ENCODE results near the gene ARRB1.
"Not testable (repeated sequence)": the region's sequence is repeated elsewhere in the genome, so short reads cannot be mapped to it uniquely, and the experiment has no call there.

The ARRB1 gene

DNA sequence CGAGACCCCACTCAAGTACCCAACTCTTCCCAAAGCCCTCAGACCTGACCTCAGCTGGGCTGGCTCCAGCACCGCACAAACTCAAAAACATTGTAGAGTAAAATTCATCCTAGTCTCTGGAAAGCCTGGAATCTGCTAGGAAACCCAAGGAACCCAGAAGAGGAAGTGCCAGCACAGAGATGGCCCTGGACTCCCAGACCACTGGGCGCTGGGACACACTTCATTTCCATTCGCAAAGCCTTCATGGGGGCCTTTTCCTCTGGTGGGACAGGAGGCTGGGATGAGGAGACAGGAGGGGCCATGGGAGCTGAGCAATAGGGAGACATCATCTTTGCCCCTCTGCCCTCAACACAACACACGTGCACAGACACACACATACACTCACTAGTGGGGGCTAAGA is 30.8 kb downstream of the ARRB1 start:
- no peak for DNase-seq

DNA sequence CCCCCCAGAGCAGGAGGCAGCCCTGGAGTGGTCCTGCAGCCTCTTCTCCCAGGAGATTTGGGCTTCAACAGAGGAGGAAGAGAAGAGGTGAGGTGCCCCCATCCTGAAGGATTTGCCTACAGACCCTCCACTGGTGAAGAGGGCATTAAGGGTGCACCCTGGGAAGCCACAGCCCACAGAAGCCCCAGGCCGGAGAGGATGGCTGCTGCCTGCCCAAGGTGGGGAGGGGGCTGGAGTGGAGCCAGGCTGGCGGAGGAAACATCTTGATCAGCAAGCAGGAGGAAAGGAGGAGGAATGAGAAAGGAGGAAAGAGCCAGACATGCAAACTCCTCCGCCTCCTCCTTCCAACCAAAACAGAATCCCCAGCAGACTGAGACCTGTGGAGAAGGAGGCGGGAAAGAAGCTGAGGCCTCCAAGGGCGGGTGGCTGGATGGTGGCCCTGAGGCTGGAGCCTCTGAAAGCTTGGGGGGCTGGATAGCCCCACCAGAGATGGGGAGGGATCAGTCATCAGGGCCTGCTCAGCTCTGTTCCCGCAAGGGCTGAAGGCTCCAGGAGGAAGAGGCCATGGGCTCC is 31.3 kb downstream of the ARRB1 start:
- peak; percentile 69 for DNase-seq

- DNase-seq: no peak
Measured at GRCh38 chr11:75319035-75319877, 32.2 kb downstream of the ARRB1 start.

GRCh38 chr11:75317446-75318122 is 33.9 kb downstream of the ARRB1 start:
- no peak for DNase-seq

GRCh38 chr11:75315439-75315805 is 36.0 kb downstream of the ARRB1 start:
- no peak for DNase-seq

DNA sequence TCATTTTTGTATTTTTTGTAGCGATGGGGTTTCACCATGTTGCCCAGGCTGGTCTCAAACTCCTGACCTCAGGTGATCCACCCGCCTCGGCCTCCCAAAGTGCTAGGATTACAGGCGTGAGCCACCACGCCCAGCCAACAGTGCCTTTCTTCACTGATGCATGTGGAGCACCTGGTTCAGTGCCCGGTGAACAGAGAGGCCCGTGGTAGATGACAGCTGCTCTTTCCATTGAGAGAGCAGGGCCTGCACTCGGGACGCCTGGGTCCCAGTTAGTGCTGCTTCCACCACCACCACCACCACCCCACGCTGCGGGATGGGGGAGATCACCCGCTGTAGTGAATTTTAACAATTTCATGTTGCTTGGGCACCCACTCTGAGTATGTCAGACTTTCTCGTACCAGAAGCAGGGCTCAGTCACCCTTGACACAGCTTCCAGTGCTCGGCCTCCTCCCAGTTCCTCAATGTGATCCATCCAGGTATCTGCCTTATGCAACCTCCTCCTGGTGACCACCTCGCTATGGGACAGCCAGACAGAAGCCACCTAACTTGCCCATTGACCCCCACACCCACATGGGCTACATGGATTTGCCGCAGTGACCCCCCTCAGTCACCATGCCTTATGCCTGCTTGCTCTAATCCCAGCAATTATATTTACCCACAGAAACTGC is 36.6 kb downstream of the ARRB1 start:
- DNase-seq: no peak

DNA sequence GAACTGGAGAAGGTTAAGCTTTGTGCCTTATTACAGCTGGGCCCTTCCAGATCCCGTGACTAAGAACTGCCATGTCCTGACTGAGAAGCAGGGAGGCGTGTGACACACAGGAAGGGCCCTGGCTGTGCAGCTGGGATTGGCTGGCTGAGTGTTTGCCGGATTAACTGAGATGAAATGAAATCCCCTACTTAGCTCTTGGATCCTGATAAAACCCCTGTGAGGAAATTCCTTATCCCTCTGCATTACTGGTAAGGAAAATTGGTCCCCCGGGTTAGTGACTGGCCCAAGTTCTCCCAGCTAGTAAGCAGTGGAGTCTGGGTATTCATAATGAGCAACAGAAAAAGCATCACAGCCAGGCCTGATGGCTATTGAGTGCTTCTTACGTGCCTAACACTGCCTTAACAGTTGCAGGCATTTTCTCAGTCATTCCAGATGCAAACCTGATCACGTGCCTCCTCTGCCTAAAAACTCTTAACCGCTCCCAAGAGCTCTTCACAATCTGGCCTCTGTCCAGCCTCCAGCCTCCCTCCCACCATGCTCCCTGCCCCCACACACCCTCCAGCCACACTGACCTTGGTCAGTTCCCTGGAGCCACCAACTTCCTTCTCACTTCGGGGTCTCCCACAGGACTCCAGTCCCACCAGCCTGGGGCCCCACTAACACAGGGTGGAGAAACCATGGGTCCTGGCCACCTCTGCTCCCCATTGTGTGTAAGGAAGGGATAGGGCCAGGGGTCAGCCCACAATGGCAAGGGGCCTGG is 37.8 kb downstream of the ARRB1 start:
- peak; percentile 89 for DNase-seq

DNA sequence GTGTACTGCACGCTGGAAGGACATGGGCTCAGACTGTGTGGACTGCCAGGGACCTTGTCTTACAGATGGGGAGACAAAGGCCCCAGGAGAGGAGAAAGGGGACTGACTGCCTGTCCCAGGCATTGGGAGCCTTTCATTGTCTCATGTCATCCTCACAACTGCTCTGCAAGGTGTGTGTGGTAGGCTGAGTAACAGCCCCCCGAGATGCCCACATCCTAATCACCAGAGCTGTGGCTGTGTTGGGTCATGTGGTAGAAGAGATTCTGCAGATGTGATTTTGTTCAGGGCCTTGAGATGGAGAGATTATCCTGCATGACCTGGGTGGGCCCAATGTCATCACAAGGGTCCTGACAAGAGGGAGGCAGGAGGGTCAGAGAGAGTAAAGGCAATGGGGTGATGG is 39.1 kb downstream of the ARRB1 start:
- no peak for DNase-seq

GRCh38 chr11:75311858-75312288 is 39.6 kb downstream of the ARRB1 start:
- DNase-seq: peak; percentile 26

DNA sequence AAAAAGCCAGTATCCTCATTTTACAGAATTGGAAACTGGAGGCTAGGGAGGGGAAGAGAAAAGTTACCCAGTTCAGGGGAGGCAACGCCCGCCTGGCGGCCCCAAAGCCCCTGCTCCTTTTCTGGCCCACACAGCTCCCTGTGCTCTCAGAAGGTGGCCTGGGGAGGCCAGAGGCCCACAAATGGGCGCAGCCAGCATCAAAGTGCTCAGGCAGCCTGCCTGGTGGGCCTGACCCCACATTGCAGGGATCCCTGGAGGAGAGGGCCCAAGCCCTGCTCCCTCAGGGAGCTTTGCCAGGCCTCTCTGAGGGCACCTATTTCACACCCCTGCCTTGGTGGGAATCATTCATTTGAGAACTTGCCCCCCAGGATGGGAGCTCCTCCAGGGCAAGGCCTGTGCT is 42.5 kb downstream of the ARRB1 start:
- no peak for DNase-seq

GRCh38 chr11:75308116-75308515 is 43.3 kb downstream of the ARRB1 start:
- no peak for DNase-seq

DNA sequence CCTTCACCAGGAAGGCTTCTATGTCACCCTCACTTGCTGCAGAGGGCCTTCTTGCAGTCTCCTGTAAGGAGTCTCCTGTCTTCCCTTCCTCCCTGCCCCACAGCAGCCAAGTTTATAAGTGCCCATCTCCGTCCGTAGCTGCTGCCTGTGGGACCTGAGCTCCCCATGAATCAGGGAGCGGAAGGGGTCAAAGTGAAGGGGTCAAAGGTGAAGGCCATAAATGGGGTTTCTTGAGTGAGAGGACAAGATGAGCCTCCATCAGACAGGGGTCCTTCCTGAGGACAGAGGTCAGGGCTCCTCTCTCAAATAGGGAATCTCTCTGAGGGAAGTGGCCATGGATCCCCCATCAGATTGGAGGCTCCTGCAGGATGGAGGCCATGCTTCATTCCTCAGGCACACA is 44.4 kb downstream of the ARRB1 start:
- DNase-seq: no peak

- DNase-seq: no peak
Measured at GRCh38 chr11:75306529-75306928, 44.9 kb downstream of the ARRB1 start.

DNA sequence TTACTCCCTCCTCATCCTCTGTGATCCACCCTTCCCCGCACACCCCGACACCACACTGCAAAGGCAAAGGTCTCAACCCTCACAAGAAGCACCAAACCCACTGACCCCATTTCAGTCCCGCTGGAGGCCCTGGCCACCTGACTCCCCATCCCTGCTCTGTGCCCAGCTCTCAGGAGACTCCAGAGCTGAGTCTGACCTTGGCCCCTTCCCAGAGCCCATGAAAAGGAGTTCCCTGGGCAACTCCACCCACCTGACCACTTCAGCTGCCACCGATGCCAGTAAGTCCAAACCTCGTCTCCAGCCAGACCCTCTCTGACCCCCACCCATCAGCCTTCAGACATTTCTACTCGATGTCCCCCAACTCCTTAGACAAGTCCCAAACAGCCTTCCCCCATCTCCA is 45.5 kb downstream of the ARRB1 start:
- DNase-seq: no peak

DNA sequence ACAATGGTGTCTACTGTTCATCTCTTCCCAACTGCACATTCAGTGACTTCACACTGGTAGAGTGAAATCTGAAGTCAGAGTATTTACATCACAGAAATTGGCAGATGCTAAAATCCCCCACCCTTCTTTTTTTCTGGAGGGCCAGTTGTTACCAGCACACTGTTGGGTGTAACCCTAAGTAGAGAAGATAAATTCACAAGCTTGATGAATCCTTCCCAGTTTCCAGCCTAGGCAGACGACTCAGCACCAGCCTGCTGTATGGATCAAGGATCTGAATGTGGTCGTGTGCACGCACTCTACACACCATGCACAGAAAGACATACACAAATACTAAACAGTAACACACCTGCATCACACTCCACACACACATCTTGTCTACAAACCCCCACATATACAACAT is 46.0 kb downstream of the ARRB1 start:
- no peak for DNase-seq

- not testable (repeated sequence) for DNase-seq
Measured at GRCh38 chr11:75304941-75305340, 46.5 kb downstream of the ARRB1 start.

GRCh38 chr11:75303544-75304224 is 47.8 kb downstream of the ARRB1 start:
- no peak for DNase-seq

DNA sequence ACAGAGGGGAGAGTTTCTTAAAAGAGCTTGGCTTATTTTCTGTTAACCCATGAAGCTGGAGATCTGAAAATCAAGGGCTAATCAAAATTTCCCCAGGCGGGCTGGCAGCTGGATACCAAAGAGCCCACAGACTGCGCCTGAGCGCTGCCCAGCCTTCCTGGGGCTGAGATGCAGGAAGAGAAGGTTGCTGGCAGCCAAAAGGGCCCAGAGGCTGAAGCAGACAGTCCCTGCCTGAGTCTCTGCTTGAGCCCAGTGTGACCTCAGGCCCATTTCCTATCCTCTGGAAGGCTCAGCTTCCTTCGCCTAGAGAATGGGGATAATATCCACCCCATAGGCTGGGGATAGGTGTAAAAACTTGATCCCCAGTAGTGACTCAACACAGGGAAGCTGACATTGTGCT is 49.1 kb downstream of the ARRB1 start:
- DNase-seq: no peak

DNA sequence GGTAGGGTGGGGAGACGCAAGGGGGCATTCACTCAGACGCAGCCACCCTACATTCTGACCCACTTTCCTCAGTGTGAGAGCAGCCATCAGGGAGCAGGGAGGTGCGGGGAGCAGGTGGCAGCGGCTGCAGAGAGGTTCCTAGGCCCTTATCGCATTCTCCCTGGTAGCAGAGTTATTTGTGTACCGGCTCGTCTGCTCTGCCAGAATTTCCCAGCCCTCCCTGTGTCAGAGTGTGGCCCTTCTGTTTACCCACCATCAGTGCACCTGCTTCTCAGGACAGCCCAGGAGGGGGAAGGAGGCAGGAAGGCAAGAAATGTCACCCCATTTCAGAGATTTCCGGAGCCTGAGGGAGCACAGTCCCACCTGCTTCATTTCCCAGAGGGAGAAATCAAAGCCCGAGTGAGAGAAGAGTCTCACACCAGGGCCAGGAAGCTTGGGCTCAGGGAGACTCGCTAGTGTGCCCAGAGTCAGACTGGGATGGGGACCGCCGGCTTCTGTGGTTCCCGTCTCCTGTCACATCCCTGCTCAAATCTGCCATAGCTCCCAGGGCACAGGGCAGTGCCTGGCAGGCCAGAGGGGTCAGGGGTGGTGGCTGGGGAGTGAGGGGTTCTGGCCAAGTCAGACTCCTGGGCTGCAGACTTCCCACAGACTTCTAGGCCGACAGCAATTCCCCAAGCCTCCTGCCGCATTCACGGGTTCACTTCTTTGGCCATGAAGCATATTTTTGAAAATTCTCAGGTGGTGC is 49.7 kb downstream of the ARRB1 start:
- peak; percentile 87 for DNase-seq

DNA sequence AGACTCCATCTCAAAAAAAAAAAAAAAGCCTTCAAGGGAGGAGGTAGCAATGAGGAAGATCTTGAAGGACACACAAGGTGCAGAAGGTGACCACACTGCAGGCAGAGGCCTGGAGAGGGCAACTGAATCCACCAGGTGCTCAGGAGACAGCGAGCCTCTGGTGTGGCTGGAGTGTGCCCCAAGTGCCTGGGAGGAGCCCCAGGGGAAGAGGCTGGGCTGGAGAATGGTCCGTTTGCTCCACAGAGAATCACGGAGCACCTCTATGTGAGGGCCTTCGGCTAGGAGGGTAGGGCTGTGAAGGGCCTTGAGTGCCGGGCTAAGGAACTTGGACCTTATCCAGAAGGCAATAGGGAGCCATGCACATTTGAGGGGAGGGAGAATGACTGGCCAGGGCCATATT is 50.3 kb downstream of the ARRB1 start:
- peak; percentile 79 for DNase-seq

GRCh38 chr11:75298976-75299260 is 52.5 kb downstream of the ARRB1 start:
- DNase-seq: no peak

All from DMS79 treated with DMSO at 0.1 percent for 48 hours (cell line).